Natural killer cell treated with Interleukin-12 subunit alpha and Interleukin-12 subunit beta and Interleukin-15 and Interleukin-18, amount 100 ng/mL, for 72 hours (primary cell): ENCODE results near the gene NKIRAS1. TPM values are rescaled to one million over a fixed set of nuclear protein-coding genes. Genes with fewer than 3 reads are reported as not detected.

Experiments
- total RNA-seq, 2 donors: library from RNA; stranded (reverse); gene quantifications; one replicate each; pipeline ENCODE4 v1.2.3, GENCODE V29; 2022

Gene NKIRAS1
- total RNA-seq, 2 donors from 2014 or later = 4.9 to 6.7 TPM

Other genes with a start within 250 kb of the NKIRAS1 start
- 10 to 100 TPM; 56.5 to 68.5 TPM for gene UBE2E1, start 111.0 kb downstream of the NKIRAS1 start, total RNA-seq
- 1,000 to 10,000 TPM; 1,150 to 1,334 TPM for gene RPL15, start 142 bp upstream of the NKIRAS1 start, total RNA-seq
- 1 to 10 TPM; 4.2 to 5.2 TPM for gene NR1D2, start 28.3 kb upstream of the NKIRAS1 start, total RNA-seq